ENCODE data around the gene TPH1.

Gene TPH1

DNA sequence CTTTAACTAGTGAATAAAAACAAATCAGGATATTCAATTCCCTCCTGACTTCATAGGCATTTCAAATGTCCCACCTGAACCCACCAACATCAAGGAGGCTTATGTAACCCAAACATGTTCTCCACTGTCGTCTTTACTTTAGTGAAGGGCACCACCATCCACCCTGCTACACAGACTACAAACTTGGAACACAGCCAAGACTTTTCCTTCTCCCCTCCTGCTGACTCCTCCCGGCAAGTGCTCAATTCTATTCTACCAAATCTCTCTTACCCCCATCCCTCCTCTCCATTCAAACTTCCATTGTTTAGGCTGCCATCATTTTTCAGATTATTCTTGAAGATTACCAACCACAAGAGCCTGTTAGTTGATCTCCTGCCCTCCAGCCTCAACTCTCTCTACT is 35.5 kb upstream of the TPH1 start:
- Histone ChIP-seq H3K36me3 (ENCODE audit: control insufficient read depth, insufficient read depth, low read length) (no peaks in the 10 kb centered on the region), H3K79me2 (no peaks in the 10 kb centered on the region), H3K9me3 (ENCODE audit: control insufficient read depth, low read length) (no peaks in the 10 kb centered on the region), H3K27me3 (ENCODE audit: control insufficient read depth, insufficient read depth, low read length) (no peaks in the 10 kb centered on the region), H3K4me3 (ENCODE audit: low read depth, low read length) (no peak overlapping the region), H2AFZ (no peak overlapping the region), H3K27ac (no peak overlapping the region), H3K9ac (no peak overlapping the region), H3K4me2 (ENCODE audit: low read length) (no peak overlapping the region), H3K4me1 (no peaks in the 10 kb centered on the region)
- TF ChIP-seq, protein P1, sequence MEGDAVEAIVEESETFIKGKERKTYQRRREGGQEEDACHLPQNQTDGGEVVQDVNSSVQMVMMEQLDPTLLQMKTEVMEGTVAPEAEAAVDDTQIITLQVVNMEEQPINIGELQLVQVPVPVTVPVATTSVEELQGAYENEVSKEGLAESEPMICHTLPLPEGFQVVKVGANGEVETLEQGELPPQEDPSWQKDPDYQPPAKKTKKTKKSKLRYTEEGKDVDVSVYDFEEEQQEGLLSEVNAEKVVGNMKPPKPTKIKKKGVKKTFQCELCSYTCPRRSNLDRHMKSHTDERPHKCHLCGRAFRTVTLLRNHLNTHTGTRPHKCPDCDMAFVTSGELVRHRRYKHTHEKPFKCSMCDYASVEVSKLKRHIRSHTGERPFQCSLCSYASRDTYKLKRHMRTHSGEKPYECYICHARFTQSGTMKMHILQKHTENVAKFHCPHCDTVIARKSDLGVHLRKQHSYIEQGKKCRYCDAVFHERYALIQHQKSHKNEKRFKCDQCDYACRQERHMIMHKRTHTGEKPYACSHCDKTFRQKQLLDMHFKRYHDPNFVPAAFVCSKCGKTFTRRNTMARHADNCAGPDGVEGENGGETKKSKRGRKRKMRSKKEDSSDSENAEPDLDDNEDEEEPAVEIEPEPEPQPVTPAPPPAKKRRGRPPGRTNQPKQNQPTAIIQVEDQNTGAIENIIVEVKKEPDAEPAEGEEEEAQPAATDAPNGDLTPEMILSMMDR (IDR thresholded peaks at IDR 0.05), result no peak

DNA sequence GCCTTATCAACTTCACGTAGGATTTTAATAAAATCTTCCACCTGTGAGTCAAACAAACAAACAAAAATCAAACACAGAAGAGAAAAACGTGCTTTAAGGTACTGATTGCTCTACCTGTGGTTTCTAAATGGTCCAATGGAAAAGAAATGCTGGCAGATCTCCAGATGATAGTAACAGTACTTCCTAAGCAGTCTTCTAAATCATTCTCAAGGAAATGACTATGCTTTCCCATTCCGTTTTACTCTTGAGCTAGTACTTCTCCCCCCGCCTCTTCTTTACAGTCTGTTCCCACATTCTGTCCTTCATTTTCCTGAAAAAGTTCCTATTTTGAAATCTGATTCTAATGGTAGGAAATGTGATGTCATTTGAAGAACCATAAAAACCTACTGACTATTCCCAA is 34.4 kb upstream of the TPH1 start:
- no peaks in the 10 kb centered on the region for H3K79me2 ChIP-seq
- H3K27ac ChIP-seq, result no peak overlapping the region
- no peak overlapping the region for H2AFZ ChIP-seq
- no peaks in the 10 kb centered on the region for H3K4me1 ChIP-seq
- H3K36me3 ChIP-seq (ENCODE audit: control insufficient read depth, insufficient read depth, low read length), result no peaks in the 10 kb centered on the region
- no peaks in the 10 kb centered on the region for H3K27me3 ChIP-seq (ENCODE audit: control insufficient read depth, insufficient read depth, low read length)
- no peak overlapping the region for H3K9ac ChIP-seq
- H3K4me2 ChIP-seq (ENCODE audit: low read length), result no peak overlapping the region
- TF ChIP-seq, protein P1 (IDR thresholded peaks at IDR 0.05), result no peak
- no peak overlapping the region for H3K4me3 ChIP-seq (ENCODE audit: low read depth, low read length)
- H3K9me3 ChIP-seq (ENCODE audit: control insufficient read depth, low read length), result no peaks in the 10 kb centered on the region

DNA sequence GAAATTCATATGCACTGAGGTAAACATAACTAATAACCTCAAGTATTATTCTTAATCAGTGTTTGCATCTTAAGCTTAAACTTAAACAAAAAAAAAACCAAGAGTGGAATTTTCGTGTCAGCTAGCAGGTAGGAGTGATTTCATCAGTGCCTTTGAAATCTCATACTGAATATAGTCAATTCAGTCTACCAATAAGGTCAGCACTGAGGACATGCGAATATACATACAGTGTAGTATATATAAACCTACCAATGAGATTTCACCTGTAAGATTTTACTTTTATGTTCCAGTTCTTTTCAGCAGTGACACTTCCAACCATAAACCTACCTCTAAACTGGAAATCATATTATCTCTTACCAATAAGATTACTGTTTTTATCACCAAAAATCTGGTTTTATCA is 32.8 kb upstream of the TPH1 start:
- TF ChIP-seq, protein P1 (IDR thresholded peaks at IDR 0.05), result no peak
- H2AFZ ChIP-seq, result no peak overlapping the region
- H3K4me1 ChIP-seq, result no peaks in the 10 kb centered on the region
- H3K27me3 ChIP-seq (ENCODE audit: control insufficient read depth, insufficient read depth, low read length), result no peaks in the 10 kb centered on the region
- no peak overlapping the region for H3K27ac ChIP-seq
- no peaks in the 10 kb centered on the region for H3K9me3 ChIP-seq (ENCODE audit: control insufficient read depth, low read length)
- H3K9ac ChIP-seq, result no peak overlapping the region
- H3K79me2 ChIP-seq, result no peaks in the 10 kb centered on the region
- no peak overlapping the region for H3K4me3 ChIP-seq (ENCODE audit: low read depth, low read length)
- H3K36me3 ChIP-seq (ENCODE audit: control insufficient read depth, insufficient read depth, low read length), result no peaks in the 10 kb centered on the region
- no peak overlapping the region for H3K4me2 ChIP-seq (ENCODE audit: low read length)

DNA sequence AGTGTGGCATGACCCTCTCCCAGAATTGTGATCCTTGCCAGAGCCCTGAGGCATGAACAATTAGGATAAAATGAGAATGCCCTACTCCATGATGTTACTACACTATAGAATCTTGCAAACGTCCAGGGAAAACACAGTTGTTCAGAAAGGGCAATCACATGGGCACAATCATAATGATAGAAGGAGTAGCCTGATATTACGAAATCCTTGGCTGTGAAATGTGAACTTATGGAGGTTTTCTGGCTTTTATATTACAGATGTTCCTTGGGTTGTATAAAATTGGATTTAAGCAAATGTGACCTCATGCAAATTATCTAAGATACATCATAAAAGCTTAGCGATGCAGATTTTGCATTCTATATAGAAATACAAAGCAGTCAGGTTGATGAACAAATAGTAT is 29.4 kb upstream of the TPH1 start:
- Histone ChIP-seq H3K9ac (no peak overlapping the region), H3K9me3 (ENCODE audit: control insufficient read depth, low read length) (no peaks in the 10 kb centered on the region), H3K27ac (no peak overlapping the region), H3K27me3 (ENCODE audit: control insufficient read depth, insufficient read depth, low read length) (no peaks in the 10 kb centered on the region), H3K4me2 (ENCODE audit: low read length) (no peak overlapping the region), H2AFZ (no peak overlapping the region), H3K4me3 (ENCODE audit: low read depth, low read length) (no peak overlapping the region), H3K36me3 (ENCODE audit: control insufficient read depth, insufficient read depth, low read length) (no peaks in the 10 kb centered on the region), H3K4me1 (no peaks in the 10 kb centered on the region), H3K79me2 (no peaks in the 10 kb centered on the region)
- TF ChIP-seq, protein P1 (IDR thresholded peaks at IDR 0.05), result no peak

DNA sequence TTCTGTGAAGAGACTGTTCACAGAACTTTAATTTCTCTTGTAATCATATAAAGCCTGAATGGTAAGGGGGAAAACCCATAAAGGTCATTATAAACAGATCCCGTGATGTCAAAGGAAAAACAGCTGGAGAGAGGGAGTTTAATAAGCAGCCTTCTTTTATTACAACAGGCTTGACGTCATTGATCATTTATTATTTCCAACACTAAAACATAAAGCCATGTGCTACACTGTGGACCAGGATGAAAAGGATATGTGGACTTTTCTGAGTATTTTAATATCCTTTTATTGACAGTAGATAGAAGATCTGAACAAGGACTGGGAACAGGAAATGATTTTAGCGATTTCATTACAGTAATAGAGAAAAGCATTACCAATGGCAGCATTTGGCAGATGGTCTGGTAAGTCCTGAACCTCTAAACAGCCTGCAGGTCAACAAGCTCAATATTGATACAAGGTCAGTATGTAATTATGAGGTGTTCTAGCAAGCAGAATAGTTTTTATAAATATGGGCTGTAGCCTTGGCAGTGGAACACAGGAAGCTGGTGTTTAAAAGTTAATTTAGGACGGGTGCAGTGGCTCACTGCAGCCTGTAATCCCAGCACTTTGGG is 25.1 kb upstream of the TPH1 start:
- Histone ChIP-seq H3K79me2 (no peaks in the 10 kb centered on the region), H3K4me3 (ENCODE audit: low read depth, low read length) (no peak overlapping the region), H3K27ac (no peak overlapping the region)

More for the DNA sequence above, 25.1 kb upstream of the TPH1 start:
- no peaks in the 10 kb centered on the region for H3K27me3 ChIP-seq (ENCODE audit: control insufficient read depth, insufficient read depth, low read length)
- no peak overlapping the region for H3K9ac ChIP-seq
- H3K4me2 ChIP-seq (ENCODE audit: low read length), result no peak overlapping the region
- no peaks in the 10 kb centered on the region for H3K36me3 ChIP-seq (ENCODE audit: control insufficient read depth, insufficient read depth, low read length)
- no peak overlapping the region for H2AFZ ChIP-seq
- H3K4me1 ChIP-seq, result no peaks in the 10 kb centered on the region
- TF ChIP-seq, protein P1 (IDR thresholded peaks at IDR 0.05), result no peak
- H3K9me3 ChIP-seq (ENCODE audit: control insufficient read depth, low read length), result no peaks in the 10 kb centered on the region

All from parathyroid adenoma (tissue), 2 donors.